B cell (primary cell): ENCODE results near the gene KRAS. TPM values are rescaled to one million over a fixed set of nuclear protein-coding genes. Genes with fewer than 3 reads are reported as not detected.
"Not testable (repeated sequence)": the region's sequence is repeated elsewhere in the genome, so short reads cannot be mapped to it uniquely, and the experiment has no call there.

Experiments used
- ATAC-seq: fragments of 200-7000 bp; cut with Tn5 transposase; one replicate; pipeline ENCODE4 v1.10.0; 2021; ENCODE audit warnings: low read depth, mild to moderate bottlenecking, moderate number of reproducible peaks, moderate library complexity
- CTCF ChIA-PET: fragments of 350-600 bp; sonication (Branson Sonifier 250); formaldehyde crosslinking; loops from one replicate; lab custom pipeline; 2021; ENCODE audit warnings: antibody characterized with exemption, inconsistent platforms; lab: Charles Lee
- POLR2A ChIA-PET: fragments of 350-600 bp; sonication (Branson Sonifier 250); formaldehyde crosslinking; loops from one replicate; lab custom pipeline; 2021; ENCODE audit warnings: antibody characterized with exemption; lab: Charles Lee
- DNase-seq: peaks from one replicate; pipeline ENCODE4 v3.0.0; 2013
- H2AFZ ChIP-seq: 2 replicates; pipeline ENCODE4 v1.6.1; 2012; ENCODE audit warnings: mild to moderate bottlenecking, low read depth, low read length; ENCODE audit not compliant: insufficient read depth, poor library complexity, severe bottlenecking
- H3K27ac ChIP-seq, 2 donors: 1 replicate in 1 of 2; 2 replicates in 1 of 2; pipeline ENCODE4 v1.5.1; 2012 to 2013; ENCODE audit warnings: low read length in 2 of 2, mild to moderate bottlenecking in 2 of 2, moderate library complexity in 1 of 2
- H3K27me3 ChIP-seq, 4 experiments: fragments of 200-600 bp in 1 of 4; sonication (generic) in 1 of 4; replicated peaks in 1 of 4; 1 replicate in 2 of 4; 2 replicates in 2 of 4; pipeline versions ENCODE4 v1.6.1 to v1.7.0; 2013 to 2016; ENCODE audit warnings: low read length in 3 of 4, mild to moderate bottlenecking in 2 of 4, mixed read lengths in 1 of 4, moderate library complexity in 1 of 4; ENCODE audit not compliant: insufficient read depth in 4 of 4, control insufficient read depth in 3 of 4; ENCODE audit errors: control extremely low read depth in 1 of 4
- H3K36me3 ChIP-seq, 2 experiments: replicated peaks in 1 of 2; 1 replicate in 1 of 2; 2 replicates in 1 of 2; pipeline versions ENCODE4 v1.6.1 to v1.7.1; 2013; ENCODE audit warnings: low read length in 1 of 2; ENCODE audit not compliant: insufficient read depth in 2 of 2, control insufficient read depth in 1 of 2; ENCODE audit errors: control extremely low read depth in 1 of 2, extremely low read depth in 1 of 2
- H3K4me1 ChIP-seq, 2 donors: fragments of 200-600 bp in 1 of 2; sonication (generic) in 1 of 2; 1 replicate in 1 of 2; 2 replicates in 1 of 2; pipeline versions ENCODE4 v1.5.1 to v1.6.1; 2013 to 2017; ENCODE audit warnings: low read length in 2 of 2; ENCODE audit not compliant: control insufficient read depth in 2 of 2, insufficient read depth in 2 of 2
- H3K4me2 ChIP-seq: replicated peaks from 2 replicates; pipeline ENCODE3; 2012; ENCODE audit warnings: mild to moderate bottlenecking, low read depth, low read length; ENCODE audit not compliant: poor library complexity, severe bottlenecking
- H3K4me3 ChIP-seq, 5 experiments: fragments of 200-600 bp in 1 of 5; sonication (generic) in 1 of 5; 1 replicate in 3 of 5; 2 replicates in 2 of 5; pipeline versions ENCODE4 v1.5.1 to v1.7.0; 2011 to 2016; ENCODE audit warnings: low read length in 4 of 5, mild to moderate bottlenecking in 4 of 5, low read depth in 2 of 5, control low read depth in 1 of 5, moderate library complexity in 1 of 5; ENCODE audit not compliant: insufficient read depth in 1 of 5; ENCODE audit errors: control extremely low read depth in 1 of 5, extremely low read depth in 1 of 5
- H3K79me2 ChIP-seq: fragments of 200-600 bp; sonication (generic); one replicate; pipeline ENCODE4 v1.6.0; 2016; ENCODE audit warnings: low read length; ENCODE audit not compliant: control insufficient read depth, insufficient read depth
- H3K9ac ChIP-seq: fragments of 200-600 bp; sonication (generic); 2 replicates; pipeline ENCODE4 v1.6.1; 2017; ENCODE audit warnings: mild to moderate bottlenecking, low read length, moderate library complexity
- H3K9me3 ChIP-seq, 3 donors: one replicate each; pipeline versions ENCODE4 v1.6.1 to v1.7.1; 2013; ENCODE audit warnings: low read length in 2 of 3; ENCODE audit not compliant: control insufficient read depth in 2 of 3, insufficient read depth in 1 of 3; ENCODE audit errors: control extremely low read depth in 1 of 3
- H4K20me1 ChIP-seq: 2 replicates; pipeline ENCODE4 v1.6.0; 2012; ENCODE audit warnings: mild to moderate bottlenecking, low read length; ENCODE audit not compliant: insufficient read depth, control insufficient read depth, poor library complexity, severe bottlenecking
- H3K27ac Mint-ChIP-seq: one replicate; pipeline ENCODE4 v1.8.0; 2021; ENCODE audit warnings: mixed read lengths
- H3K27me3 Mint-ChIP-seq: one replicate; pipeline ENCODE4 v1.8.0; 2021; ENCODE audit warnings: mixed read lengths
- H3K4me1 Mint-ChIP-seq: one replicate; pipeline ENCODE4 v1.8.0; 2021; ENCODE audit warnings: mixed read lengths
- H3K4me3 Mint-ChIP-seq: one replicate; pipeline ENCODE4 v1.8.0; 2021; ENCODE audit warnings: mixed read lengths
- H3K9me3 Mint-ChIP-seq: one replicate; pipeline ENCODE4 v1.8.0; 2022; ENCODE audit warnings: mixed read lengths; ENCODE audit not compliant: insufficient read depth
- EZH2 ChIP-seq: IDR thresholded peaks from 2 replicates; pipeline ENCODE4 v1.6.1; 2012; ENCODE audit warnings: borderline replicate concordance, low read depth, mild to moderate bottlenecking, moderate library complexity, low read length; ENCODE audit not compliant: insufficient read depth, poor library complexity, severe bottlenecking
- WGBS: methylation state at CpG from one replicate; pipeline ENCODE4 v1.1.5; 2013; ENCODE audit warnings: missing lambda C conversion rate; ENCODE audit not compliant: insufficient coverage; 5-methylcytosine and 5-hydroxymethylcytosine counted together
- intact Hi-C: fragments of 100-400 bp; cut with micrococcal nuclease; formaldehyde crosslinking; loops from one replicate; pipeline ENCODE4 v1.10.0; 2022
- polyA plus RNA-seq: library from polyadenylated mRNA; depleted of rRNA; stranded (reverse); fragments of >200 nt; gene quantifications from 2 replicates; pipeline ENCODE4 v1.2.3, GENCODE V29; 2012
- total RNA-seq, 2 donors: library from RNA; stranded (reverse); fragments of 120-200 nt in 1 of 2; gene quantifications; 1 replicate in 1 of 2; 2 replicates in 1 of 2; pipeline versions ENCODE4 v1.2.3 to v1.2.4, GENCODE V29; 2013 to 2022
- TF ChIP-seq, protein P1 (sequence below): fragments of 200-600 bp; IDR thresholded peaks from one replicate; pipeline ENCODE4 v1.8.0; 2022; ENCODE audit warnings: antibody characterized with exemption, mild to moderate bottlenecking

Gene KRAS
- total and polyA plus RNA-seq, 2 donors (not counting 1 experiment from before 2014, with no cell fraction given) = 7.2 to 41.8 TPM

DNA sequence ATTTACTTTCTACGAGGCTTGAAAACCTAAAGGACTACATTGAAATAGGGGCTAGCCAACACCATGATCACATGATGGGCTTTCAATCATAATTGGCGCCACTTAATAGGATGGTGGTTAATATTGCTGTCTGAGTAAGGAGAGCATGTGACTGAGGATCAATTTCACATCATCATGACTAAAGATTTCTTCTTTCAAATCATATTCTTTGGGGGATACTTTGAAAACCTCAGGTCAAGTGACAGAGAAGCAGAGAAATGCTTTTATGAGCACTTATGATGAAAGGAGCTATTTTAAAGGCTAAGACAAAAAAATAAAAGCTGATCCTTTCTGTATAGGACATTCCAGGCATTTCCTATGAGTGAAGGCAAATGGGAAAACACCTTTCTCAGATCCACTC lies 42.9 kb upstream of the KRAS start:
- Histone ChIP-seq H3K4me1 (no peaks in the 10 kb centered on the region), H3K4me2 (no peak overlapping the region), H3K79me2 (no peaks in the 10 kb centered on the region), H3K9ac (no peak overlapping the region), H3K27me3 (no peaks in the 10 kb centered on the region), H3K4me3 (no peak overlapping the region), H4K20me1 (no peaks in the 10 kb centered on the region), H2AFZ (no peak overlapping the region), H3K36me3 (no peaks in the 10 kb centered on the region), H3K27ac (no peak overlapping the region), H3K9me3 (peaks cover 0 to 4% (median 0%) of the 10 kb centered on the region in 3 donors)
- Mint-ChIP-seq H3K27ac (no peak overlapping the region), H3K9me3 (no peaks in the 10 kb centered on the region), H3K27me3 (no peaks in the 10 kb centered on the region), H3K4me3 (no peak overlapping the region), H3K4me1 (no peaks in the 10 kb centered on the region)
- ATAC-seq (no peak), DNase-seq (no peak)
- ChIA-PET CTCF (no interaction called here), POLR2A (no interaction called here)
- intact Hi-C loops = no loop called here
- WGBS = no CpG with 5 or more reads among the region's 2 CpGs
- no peak for TF ChIP-seq EZH2
- TF ChIP-seq, protein P1, sequence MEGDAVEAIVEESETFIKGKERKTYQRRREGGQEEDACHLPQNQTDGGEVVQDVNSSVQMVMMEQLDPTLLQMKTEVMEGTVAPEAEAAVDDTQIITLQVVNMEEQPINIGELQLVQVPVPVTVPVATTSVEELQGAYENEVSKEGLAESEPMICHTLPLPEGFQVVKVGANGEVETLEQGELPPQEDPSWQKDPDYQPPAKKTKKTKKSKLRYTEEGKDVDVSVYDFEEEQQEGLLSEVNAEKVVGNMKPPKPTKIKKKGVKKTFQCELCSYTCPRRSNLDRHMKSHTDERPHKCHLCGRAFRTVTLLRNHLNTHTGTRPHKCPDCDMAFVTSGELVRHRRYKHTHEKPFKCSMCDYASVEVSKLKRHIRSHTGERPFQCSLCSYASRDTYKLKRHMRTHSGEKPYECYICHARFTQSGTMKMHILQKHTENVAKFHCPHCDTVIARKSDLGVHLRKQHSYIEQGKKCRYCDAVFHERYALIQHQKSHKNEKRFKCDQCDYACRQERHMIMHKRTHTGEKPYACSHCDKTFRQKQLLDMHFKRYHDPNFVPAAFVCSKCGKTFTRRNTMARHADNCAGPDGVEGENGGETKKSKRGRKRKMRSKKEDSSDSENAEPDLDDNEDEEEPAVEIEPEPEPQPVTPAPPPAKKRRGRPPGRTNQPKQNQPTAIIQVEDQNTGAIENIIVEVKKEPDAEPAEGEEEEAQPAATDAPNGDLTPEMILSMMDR = no peak

DNA sequence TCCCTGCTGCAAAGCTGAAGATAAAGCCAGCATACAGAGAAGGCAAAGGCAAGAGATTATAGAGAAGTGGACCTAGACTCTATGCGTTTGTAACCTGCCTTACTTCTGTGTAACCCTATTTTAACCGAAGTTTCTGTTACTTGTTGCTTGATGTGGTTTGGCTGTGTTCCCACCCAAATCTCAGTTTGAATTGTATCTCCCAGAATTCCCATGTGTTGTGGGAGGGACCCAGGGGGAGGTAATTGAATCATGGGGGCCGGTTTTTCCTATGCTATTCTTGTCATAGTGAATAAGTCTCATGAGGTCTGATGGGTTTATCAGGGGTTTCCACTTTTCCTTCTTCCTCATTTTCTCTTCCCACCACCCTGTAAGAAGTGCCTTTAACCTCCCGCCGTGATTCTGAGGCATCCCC lies 42.1 kb upstream of the KRAS start:
- H3K27ac ChIP-seq, H3K4me2 ChIP-seq, H3K27ac Mint-ChIP-seq, ATAC-seq, H3K4me1 ChIP-seq, CTCF ChIA-PET, H4K20me1 ChIP-seq, H3K4me3 Mint-ChIP-seq, H3K9me3 Mint-ChIP-seq, H3K9ac ChIP-seq, H3K27me3 ChIP-seq, H3K4me1 Mint-ChIP-seq, H3K36me3 ChIP-seq, H3K79me2 ChIP-seq, H2AFZ ChIP-seq, H3K4me3 ChIP-seq, H3K27me3 Mint-ChIP-seq, intact Hi-C loops, DNase-seq, H3K9me3 ChIP-seq: not testable (repeated sequence)
- POLR2A ChIA-PET = interaction anchor here (0.8 kb wide), 1 partner anchor 67 kb away, joined by 3 read pairs; no protein-coding TSS in a partner anchor
- 0% methylated on average over 1 of the region's 5 CpGs for WGBS
